ENCODE results near the gene POLN. TPM values are rescaled to one million over a fixed set of nuclear protein-coding genes. Genes with fewer than 3 reads are reported as not detected.

POLN gene
- total RNA-seq, 2 donors from 2014 or later, result 3.8 to 15.2 TPM

DNA sequence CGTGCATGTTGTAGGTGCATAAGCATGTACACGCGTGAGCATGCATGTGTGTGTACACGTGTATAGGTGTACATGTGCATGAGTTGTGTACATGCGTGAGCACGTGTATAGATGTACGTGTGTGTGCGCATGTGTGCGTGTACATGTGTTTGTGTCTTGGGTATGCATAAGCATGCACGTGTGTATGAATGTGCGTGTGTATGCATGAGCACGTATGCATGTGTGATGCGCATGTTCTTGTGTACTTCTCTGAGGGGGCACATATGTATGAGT, 173.8 kb downstream of the POLN start:
- H3K27ac ChIP-seq, result no peak overlapping the region
- no peak overlapping the region for H3K4me3 ChIP-seq
- no peaks in the 10 kb centered on the region for H3K27me3 ChIP-seq (replicated peaks; ENCODE audit: insufficient read depth)
- no peaks in the 10 kb centered on the region for H3K36me3 ChIP-seq
- no peak for DNase-seq (ENCODE audit: low spot score)
- TF ChIP-seq, protein P1, sequence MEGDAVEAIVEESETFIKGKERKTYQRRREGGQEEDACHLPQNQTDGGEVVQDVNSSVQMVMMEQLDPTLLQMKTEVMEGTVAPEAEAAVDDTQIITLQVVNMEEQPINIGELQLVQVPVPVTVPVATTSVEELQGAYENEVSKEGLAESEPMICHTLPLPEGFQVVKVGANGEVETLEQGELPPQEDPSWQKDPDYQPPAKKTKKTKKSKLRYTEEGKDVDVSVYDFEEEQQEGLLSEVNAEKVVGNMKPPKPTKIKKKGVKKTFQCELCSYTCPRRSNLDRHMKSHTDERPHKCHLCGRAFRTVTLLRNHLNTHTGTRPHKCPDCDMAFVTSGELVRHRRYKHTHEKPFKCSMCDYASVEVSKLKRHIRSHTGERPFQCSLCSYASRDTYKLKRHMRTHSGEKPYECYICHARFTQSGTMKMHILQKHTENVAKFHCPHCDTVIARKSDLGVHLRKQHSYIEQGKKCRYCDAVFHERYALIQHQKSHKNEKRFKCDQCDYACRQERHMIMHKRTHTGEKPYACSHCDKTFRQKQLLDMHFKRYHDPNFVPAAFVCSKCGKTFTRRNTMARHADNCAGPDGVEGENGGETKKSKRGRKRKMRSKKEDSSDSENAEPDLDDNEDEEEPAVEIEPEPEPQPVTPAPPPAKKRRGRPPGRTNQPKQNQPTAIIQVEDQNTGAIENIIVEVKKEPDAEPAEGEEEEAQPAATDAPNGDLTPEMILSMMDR (IDR thresholded peaks at IDR 0.05), result no peak
- no peak for TF ChIP-seq POLR2AphosphoS5 (IDR thresholded peaks at IDR 0.05)
- no peak for TF ChIP-seq POLR2A (IDR thresholded peaks at IDR 0.05)
- H3K9me3 ChIP-seq, result no peaks in the 10 kb centered on the region
- intact Hi-C loops (cut with DNase I), result no loop called here
- H3K4me1 ChIP-seq (replicated peaks), result no peaks in the 10 kb centered on the region
- WGBS, result 98% methylated on average over 13 of the region's 13 CpGs

- intact Hi-C loops (cut with DNase I), result no loop called here
- H3K36me3 ChIP-seq, result no peaks in the 10 kb centered on the region
- H3K27ac ChIP-seq, result no peak overlapping the region
- DNase-seq (ENCODE audit: low spot score), result no peak
- no peaks in the 10 kb centered on the region for H3K9me3 ChIP-seq
- TF ChIP-seq POLR2AphosphoS5 (IDR thresholded peaks at IDR 0.05) (no peak), POLR2A (IDR thresholded peaks at IDR 0.05) (no peak)
- TF ChIP-seq, protein P1 (IDR thresholded peaks at IDR 0.05), result no peak
- no peaks in the 10 kb centered on the region for H3K4me1 ChIP-seq (replicated peaks)
- WGBS, result 81% methylated on average over 26 of the region's 26 CpGs
- H3K4me3 ChIP-seq, result no peak overlapping the region
- no peaks in the 10 kb centered on the region for H3K27me3 ChIP-seq (replicated peaks; ENCODE audit: insufficient read depth)
Measured at GRCh38 chr4:2067446-2068197, 174.3 kb downstream of the POLN start.

GRCh38 chr4:2066571-2067445, 175.1 kb downstream of the POLN start:
- no peaks in the 10 kb centered on the region for H3K27me3 ChIP-seq (replicated peaks; ENCODE audit: insufficient read depth)
- H3K9me3 ChIP-seq, result no peaks in the 10 kb centered on the region
- intact Hi-C loops (cut with DNase I), result no loop called here
- WGBS, result 71% methylated on average over 23 of the region's 29 CpGs
- no peak overlapping the region for H3K27ac ChIP-seq
- TF ChIP-seq POLR2A (IDR thresholded peaks at IDR 0.05) (no peak), POLR2AphosphoS5 (IDR thresholded peaks at IDR 0.05) (no peak)
- TF ChIP-seq, protein P1 (IDR thresholded peaks at IDR 0.05), result no peak
- no peak for DNase-seq (ENCODE audit: low spot score)
- H3K4me3 ChIP-seq, result no peak overlapping the region
- no peaks in the 10 kb centered on the region for H3K4me1 ChIP-seq (replicated peaks)
- H3K36me3 ChIP-seq, result no peaks in the 10 kb centered on the region

DNA sequence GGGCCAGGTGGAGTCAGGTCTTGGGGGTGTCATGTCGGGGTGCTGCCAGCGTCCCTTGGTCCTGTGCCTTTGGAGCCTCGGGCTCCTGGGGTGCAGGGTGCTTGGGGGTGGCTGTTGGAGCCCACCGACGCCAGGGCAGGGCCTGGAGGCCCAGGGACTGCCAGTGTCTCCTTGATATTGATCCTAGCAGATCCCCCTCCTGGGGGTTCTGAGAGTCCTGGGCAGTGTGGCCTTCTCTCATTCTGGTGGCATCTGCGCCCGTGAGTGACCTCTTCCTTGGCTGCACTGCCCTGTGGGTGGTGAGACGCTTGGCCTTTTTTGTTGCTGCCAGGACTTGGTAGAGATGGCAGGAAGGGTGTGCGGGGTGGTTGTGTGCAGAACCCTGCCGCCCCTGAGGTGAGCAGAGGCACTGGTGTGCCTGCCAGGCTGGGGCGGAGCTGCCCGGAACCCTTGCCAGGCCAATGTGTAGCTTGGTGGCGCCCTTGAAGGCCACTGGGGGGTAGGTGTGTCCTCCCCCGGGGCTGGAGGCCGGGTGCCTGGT, 175.8 kb downstream of the POLN start:
- intact Hi-C loops (cut with DNase I), result no loop called here
- Histone ChIP-seq H3K9me3 (no peaks in the 10 kb centered on the region), H3K36me3 (no peaks in the 10 kb centered on the region), H3K4me3 (no peak overlapping the region), H3K27ac (no peak overlapping the region), H3K27me3 (replicated peaks; ENCODE audit: insufficient read depth) (no peaks in the 10 kb centered on the region), H3K4me1 (replicated peaks) (no peaks in the 10 kb centered on the region)
- DNase-seq (ENCODE audit: low spot score), result no peak
- 84% methylated on average over 15 of the region's 15 CpGs for WGBS
- TF ChIP-seq POLR2AphosphoS5 (IDR thresholded peaks at IDR 0.05) (no peak), POLR2A (IDR thresholded peaks at IDR 0.05) (no peak)
- TF ChIP-seq, protein P1 (IDR thresholded peaks at IDR 0.05), result no peak
